HG03139 (cell line): ENCODE measurements around the gene STOML1.
"Not testable (repeated sequence)": the region's sequence is repeated elsewhere in the genome, so short reads cannot be mapped to it uniquely, and the experiment has no call there.

Experiments used
- ATAC-seq: cut with Tn5 transposase; IDR thresholded peaks from one replicate; pipeline ENCODE4 v1.9.1; 2021; ENCODE audit not compliant: unreplicated experiment

STOML1 gene

GRCh38 chr15:73987681-73988444 is 4.2 kb downstream of the STOML1 start:
- no peak for ATAC-seq

GRCh38 chr15:73987250-73987649 is 4.8 kb downstream of the STOML1 start:
- no peak for ATAC-seq

- ATAC-seq: no peak
Observed at GRCh38 chr15:73986776-73987056, 5.4 kb downstream of the STOML1 start.

GRCh38 chr15:73986055-73986775 is 5.9 kb downstream of the STOML1 start:
- ATAC-seq: no peak

GRCh38 chr15:73985101-73985873 is 6.8 kb downstream of the STOML1 start:
- ATAC-seq: no peak

- no peak for ATAC-seq
Observed at GRCh38 chr15:73984208-73984979, 7.7 kb downstream of the STOML1 start.

- ATAC-seq: no peak
Observed at GRCh38 chr15:73983773-73984172, 8.3 kb downstream of the STOML1 start.

GRCh38 chr15:73983211-73983727 is 8.8 kb downstream of the STOML1 start:
- no peak for ATAC-seq

- peak; percentile 56 for ATAC-seq
Observed at GRCh38 chr15:73982222-73982962, 9.7 kb downstream of the STOML1 start.

GRCh38 chr15:73981761-73982221 is 10.3 kb downstream of the STOML1 start:
- no peak for ATAC-seq

GRCh38 chr15:73979636-73980035 is 12.5 kb downstream of the STOML1 start:
- no peak for ATAC-seq

GRCh38 chr15:73978896-73979295 is 13.2 kb downstream of the STOML1 start:
- ATAC-seq: no peak

- not testable (repeated sequence) for ATAC-seq
Observed at GRCh38 chr15:73975440-73976125, 16.5 kb downstream of the STOML1 start.

GRCh38 chr15:73973683-73974200 is 18.4 kb downstream of the STOML1 start:
- ATAC-seq: not testable (repeated sequence)

GRCh38 chr15:73972984-73973682 is 19.0 kb downstream of the STOML1 start:
- ATAC-seq: no peak

GRCh38 chr15:73969151-73969759 is 22.8 kb downstream of the STOML1 start:
- no peak for ATAC-seq

GRCh38 chr15:73968461-73968860 is 23.6 kb downstream of the STOML1 start:
- no peak for ATAC-seq

- ATAC-seq: peak; percentile 48
Observed at GRCh38 chr15:73965758-73966113, 26.4 kb downstream of the STOML1 start.
